D721Med (cell line): Measurements from ENCODE around the gene LINC01488.

Experiments
- DNase-seq: peaks from one replicate; pipeline ENCODE4 v3.0.0; 2011; ENCODE audit warnings: low spot score; ENCODE audit not compliant: insufficient read length
- FAIRE-seq: peaks from 2 replicates; lab custom pipeline; 2011; peaks lifted over from hg19 to GRCh38; lab: Jason Lieb, UNC
- TF ChIP-seq, protein P1 (sequence below): IDR thresholded peaks from 2 replicates; pipeline ENCODE4 v1.5.1; 2012; ENCODE audit warnings: mild to moderate bottlenecking, control low read depth; ENCODE audit not compliant: insufficient read depth; ENCODE audit errors: missing control alignments

Gene LINC01488

DNA sequence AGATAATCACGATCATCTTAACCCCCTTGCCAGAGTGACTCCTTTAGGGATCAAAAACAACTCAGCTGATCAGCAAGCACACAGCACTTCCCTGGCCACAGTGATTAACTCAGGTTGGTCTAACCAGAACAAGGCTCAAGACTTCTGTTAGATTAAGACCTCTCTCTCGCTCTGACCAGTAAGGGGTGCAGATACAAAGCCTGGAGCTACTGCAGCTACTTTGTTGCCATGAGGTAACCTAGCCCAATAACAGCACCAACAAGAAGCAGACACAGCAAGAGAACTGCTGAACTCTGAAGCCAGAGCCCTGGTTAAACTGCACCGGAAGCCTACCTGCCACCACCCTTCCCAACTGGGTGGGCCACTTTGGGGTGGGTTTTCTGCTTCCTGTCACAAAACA is 42.0 kb downstream of the LINC01488 start:
- FAIRE-seq = no peak

DNA sequence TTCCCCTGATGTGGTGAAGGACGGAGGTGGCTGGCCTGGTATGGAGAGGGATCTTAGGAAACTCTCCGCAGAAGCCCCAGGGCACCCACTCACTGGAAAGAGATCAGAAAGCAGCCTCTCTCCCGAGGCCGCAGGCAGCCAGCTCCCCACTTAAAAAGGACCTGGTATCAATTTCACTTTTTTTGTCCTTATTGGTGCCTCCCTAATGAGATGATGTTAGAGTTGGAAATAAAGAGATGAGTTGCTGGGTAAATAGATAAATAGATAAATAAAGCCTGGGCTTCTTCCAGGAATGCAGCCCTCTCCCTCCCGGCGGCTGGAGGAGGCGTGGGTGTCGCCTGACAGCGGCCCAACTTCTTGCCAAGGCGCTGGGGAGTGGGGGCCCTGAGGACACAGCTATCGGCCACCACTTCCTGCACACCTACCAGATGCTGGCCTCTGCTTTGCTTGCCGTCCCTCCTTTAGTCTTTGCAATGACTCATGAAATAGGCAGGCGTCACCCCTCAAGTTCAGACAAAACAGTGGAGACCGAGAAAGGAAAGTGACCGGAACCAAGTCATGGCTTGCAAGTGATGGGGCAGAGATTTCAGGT is 42.9 kb downstream of the LINC01488 start:
- DNase-seq = no peak
- TF ChIP-seq, protein P1, sequence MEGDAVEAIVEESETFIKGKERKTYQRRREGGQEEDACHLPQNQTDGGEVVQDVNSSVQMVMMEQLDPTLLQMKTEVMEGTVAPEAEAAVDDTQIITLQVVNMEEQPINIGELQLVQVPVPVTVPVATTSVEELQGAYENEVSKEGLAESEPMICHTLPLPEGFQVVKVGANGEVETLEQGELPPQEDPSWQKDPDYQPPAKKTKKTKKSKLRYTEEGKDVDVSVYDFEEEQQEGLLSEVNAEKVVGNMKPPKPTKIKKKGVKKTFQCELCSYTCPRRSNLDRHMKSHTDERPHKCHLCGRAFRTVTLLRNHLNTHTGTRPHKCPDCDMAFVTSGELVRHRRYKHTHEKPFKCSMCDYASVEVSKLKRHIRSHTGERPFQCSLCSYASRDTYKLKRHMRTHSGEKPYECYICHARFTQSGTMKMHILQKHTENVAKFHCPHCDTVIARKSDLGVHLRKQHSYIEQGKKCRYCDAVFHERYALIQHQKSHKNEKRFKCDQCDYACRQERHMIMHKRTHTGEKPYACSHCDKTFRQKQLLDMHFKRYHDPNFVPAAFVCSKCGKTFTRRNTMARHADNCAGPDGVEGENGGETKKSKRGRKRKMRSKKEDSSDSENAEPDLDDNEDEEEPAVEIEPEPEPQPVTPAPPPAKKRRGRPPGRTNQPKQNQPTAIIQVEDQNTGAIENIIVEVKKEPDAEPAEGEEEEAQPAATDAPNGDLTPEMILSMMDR = no peak
- no peak for FAIRE-seq

More for the DNA sequence above, 42.0 kb downstream of the LINC01488 start:
- DNase-seq = no peak
- TF ChIP-seq, protein P1 = no peak

DNA sequence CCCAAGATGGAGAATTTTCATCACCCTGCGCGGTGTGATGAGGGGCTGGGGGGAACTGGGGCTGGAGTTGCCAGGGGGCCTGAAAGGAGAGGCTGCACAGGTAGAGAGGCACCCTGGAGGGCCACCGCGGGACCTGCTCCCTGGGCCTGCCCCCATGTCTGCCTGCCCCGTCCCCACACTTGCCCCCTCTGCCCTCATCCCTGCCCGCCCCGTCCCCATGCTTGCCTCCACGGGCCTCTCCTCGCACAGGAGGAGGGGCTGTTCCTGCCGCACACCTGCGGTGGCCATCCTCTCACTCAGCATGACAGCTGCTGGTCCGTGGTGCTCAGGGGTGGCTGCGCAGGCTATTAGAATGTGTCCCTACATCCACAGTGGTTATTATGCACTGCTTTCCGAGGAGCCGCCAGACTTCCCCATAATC is 43.5 kb downstream of the LINC01488 start:
- DNase-seq (no peak), FAIRE-seq (no peak)
- TF ChIP-seq, protein P1 = no peak

DNA sequence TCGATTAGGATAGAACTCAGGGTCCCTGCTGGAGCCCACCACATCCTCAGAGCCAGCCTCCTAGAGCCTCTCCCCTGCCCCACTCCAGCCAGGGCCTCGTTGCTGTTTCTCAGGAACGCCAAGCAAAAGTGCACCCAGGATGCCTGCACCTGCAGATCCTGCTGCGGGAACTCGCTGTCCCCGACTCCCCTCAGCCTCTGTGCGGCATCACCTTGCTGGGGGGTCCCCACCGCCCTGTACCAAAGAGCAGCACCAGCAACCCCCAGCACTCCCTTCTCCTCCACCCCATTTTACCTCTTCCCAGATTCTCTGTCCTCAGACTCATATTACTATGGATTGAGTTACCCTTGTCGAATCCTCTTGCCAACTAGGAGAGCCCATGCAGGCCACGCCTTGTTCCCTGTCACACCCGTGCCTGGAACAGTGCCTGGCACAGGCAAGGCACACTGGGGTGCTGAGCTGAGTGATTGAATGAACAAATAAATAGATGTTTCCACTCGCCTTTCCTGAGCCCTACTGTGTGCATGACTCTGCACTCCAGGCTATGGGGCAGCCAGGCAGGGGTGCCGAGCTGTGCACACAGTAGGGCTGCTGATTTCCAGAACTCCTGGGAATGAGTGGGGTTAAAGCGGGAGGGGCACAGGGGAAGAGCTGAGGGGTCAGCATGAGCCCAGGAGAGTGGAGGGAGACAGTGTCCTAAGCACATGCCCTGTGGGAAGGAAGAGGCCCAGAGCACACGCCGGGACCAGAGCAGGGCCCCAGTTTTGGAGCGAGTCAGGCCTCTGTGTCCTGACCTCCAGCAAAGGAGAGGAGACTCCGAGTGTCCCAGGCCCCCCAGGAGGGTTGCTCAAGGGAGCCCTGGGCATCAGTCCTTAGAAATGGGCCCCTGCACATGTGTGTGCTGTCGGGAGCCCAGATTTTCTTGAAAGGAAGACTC is 44.3 kb downstream of the LINC01488 start:
- TF ChIP-seq, protein P1 = no peak
- no peak for DNase-seq
- FAIRE-seq = no peak

DNA sequence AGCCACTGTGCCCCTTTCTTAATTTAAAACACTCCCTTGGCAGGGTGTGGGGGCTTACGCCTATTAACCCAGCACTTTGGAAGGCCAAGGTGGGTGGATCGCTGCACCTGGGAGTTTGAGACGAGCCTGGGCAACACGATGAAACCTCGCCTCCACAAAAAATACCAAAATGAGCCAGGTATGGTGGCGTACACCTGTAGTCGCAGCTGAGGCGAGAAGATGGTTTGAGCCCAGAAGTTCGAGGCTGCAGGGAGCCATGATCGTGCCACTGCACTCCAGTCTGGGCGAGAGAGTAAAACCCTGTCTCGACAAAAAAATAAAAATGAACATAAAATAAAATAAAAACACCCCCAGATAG is 45.0 kb downstream of the LINC01488 start:
- TF ChIP-seq, protein P1 = no peak
- no peak for FAIRE-seq
- DNase-seq = no peak

DNA sequence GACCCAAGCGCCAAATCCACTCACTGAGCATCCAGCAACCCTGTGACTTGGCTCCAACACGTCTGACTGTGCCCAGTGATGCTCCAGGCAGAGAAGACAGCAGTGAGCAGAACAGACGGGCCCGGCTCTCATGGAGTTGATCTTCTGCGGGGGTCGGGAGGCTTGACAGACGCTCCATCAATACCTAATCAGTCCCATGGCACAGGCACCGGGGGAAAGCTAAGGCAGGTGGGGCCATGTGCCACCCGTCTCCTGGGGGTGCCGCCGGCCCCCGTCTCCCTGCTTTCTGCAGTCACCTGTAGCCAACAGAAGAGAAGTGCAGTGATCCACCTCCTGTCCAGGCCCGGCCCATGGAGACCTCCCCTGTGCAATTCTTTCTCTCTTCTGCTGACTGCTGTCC is 47.5 kb downstream of the LINC01488 start:
- FAIRE-seq (no peak), DNase-seq (no peak)
- TF ChIP-seq, protein P1 = no peak
